Left lung (tissue), 10 donors: ENCODE results near the gene CCDC9B. TPM values are rescaled to one million over a fixed set of nuclear protein-coding genes. Genes with fewer than 3 reads are reported as not detected.

Source experiments
- ATAC-seq: fragments of 200-7000 bp; cut with Tn5 transposase; one replicate; pipeline ENCODE4 v1.9.1; 2020; ENCODE audit warnings: moderate library complexity
- DNase-seq, 4 donors: peaks; one replicate each; pipeline ENCODE4 v3.0.0-alpha.2; 2013 to 2020
- H3K27ac ChIP-seq, 2 donors: fragments of 200-600 bp; sonication (generic) in 1 of 2; one replicate each; pipeline versions ENCODE4 v1.5.0 to v1.8.0; 2020 to 2021
- H3K27me3 ChIP-seq, 2 donors: fragments of 200-600 bp; sonication (generic) in 1 of 2; one replicate each; pipeline versions ENCODE4 v1.5.0 to v1.8.0; 2020 to 2021
- H3K36me3 ChIP-seq, 2 donors: fragments of 200-600 bp; sonication (generic) in 1 of 2; one replicate each; pipeline versions ENCODE4 v1.5.0 to v1.8.0; 2020 to 2021
- H3K4me1 ChIP-seq, 2 donors: fragments of 200-600 bp; one replicate each; pipeline ENCODE4 v1.8.0; 2021
- H3K4me3 ChIP-seq, 2 donors: fragments of 200-600 bp; sonication (generic) in 1 of 2; one replicate each; pipeline versions ENCODE4 v1.5.0 to v1.8.0; 2020 to 2021; ENCODE audit warnings: mild to moderate bottlenecking in 1 of 2
- H3K9me3 ChIP-seq, 2 donors: fragments of 200-600 bp; sonication (generic) in 1 of 2; one replicate each; pipeline versions ENCODE4 v1.5.0 to v1.8.0; 2020 to 2021
- intact Hi-C, 2 donors: fragments of 100-400 bp; cut with DNase I; formaldehyde crosslinking; loops; one replicate each; pipeline versions ENCODE4 v1.11.2 to v1.14.2; 2022
- polyA plus RNA-seq, 6 donors: library from polyadenylated mRNA; unstranded; fragments of 120-200 nt; gene quantifications; one replicate each; pipeline ENCODE4 v1.2.1, GENCODE V29; 2013; ENCODE audit not compliant: insufficient read length in 6 of 6
- total RNA-seq, 2 donors: library from RNA; stranded (reverse); fragmentation: NEBNext Ultra II Directional; extraction: Animal tissue kit (Norgen Biotek cat#: 25700); gene quantifications; one replicate each; pipeline ENCODE4 v1.2.1, GENCODE V29; 2021
- TF ChIP-seq, protein P1 (sequence below), 2 donors: fragments of 200-600 bp; sonication (generic) in 1 of 2; IDR thresholded peaks; one replicate each; pipeline versions ENCODE4 v1.5.0 to v1.8.0; 2021; ENCODE audit warnings: antibody characterized with exemption in 2 of 2
- donor health status: DM: no; HTN: yes; CAD: no.
- donor health status: DM: no; HTN: no; CAD: no.

The CCDC9B gene
- total and polyA plus RNA-seq, 8 donors, result 4.5 to 65.4 (median 9.1) TPM

DNA sequence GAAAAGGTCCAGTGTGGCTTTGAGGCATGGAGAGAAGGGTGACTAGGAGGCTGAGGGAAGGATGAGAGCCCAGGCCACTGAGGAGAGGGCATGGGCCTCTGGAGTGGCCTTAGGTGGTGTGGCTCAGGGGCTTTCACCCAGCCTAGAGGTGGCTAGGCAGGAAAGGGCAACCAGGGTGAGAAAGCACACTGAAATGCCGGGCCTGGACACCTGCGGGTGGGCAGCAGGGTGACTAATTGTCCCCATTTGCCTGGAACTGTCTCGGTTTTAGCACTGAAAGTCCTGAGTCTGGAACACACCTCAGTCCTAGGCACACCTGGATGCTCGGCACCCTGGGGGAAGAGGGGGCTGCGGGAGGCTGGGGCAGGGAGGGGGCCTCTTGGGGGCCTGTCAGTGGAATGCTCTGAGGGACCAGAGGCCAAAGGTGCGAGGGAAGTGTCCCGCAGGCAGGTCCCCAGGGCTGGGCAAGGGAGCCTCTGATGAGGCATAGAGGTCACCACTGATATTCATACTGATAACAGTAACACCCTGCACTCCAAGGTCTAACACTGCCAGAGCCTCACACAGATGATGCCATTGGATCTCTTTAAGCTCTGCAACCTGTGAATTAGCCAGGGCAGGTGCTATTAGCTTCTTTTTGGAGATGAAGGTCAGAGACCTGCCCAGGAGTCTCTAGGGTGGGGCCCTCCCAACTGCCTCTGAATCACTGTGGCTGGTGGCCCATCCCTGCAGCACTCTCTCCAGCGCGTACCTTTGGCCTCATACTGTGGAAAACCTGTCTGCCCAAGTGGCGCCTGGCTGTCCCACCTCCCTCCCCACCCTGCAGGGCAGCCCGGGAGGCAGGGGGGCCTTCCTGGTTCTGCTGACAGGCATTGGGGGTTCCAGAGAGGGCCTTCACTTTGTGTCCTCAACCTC lies 7.1 kb upstream of the CCDC9B start:
- intact Hi-C loops, result no loop called here
- H3K4me3 ChIP-seq, result no peak overlapping the region
- peaks cover 0 to 13% of the 10 kb centered on the region in 2 donors for H3K4me1 ChIP-seq
- no peaks in the 10 kb centered on the region for H3K9me3 ChIP-seq
- no peaks in the 10 kb centered on the region for H3K36me3 ChIP-seq
- H3K27ac ChIP-seq, result no peak overlapping the region
- DNase-seq (no peak), ATAC-seq (no peak)
- H3K27me3 ChIP-seq, result no peaks in the 10 kb centered on the region
- TF ChIP-seq, protein P1, sequence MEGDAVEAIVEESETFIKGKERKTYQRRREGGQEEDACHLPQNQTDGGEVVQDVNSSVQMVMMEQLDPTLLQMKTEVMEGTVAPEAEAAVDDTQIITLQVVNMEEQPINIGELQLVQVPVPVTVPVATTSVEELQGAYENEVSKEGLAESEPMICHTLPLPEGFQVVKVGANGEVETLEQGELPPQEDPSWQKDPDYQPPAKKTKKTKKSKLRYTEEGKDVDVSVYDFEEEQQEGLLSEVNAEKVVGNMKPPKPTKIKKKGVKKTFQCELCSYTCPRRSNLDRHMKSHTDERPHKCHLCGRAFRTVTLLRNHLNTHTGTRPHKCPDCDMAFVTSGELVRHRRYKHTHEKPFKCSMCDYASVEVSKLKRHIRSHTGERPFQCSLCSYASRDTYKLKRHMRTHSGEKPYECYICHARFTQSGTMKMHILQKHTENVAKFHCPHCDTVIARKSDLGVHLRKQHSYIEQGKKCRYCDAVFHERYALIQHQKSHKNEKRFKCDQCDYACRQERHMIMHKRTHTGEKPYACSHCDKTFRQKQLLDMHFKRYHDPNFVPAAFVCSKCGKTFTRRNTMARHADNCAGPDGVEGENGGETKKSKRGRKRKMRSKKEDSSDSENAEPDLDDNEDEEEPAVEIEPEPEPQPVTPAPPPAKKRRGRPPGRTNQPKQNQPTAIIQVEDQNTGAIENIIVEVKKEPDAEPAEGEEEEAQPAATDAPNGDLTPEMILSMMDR (IDR thresholded peaks at IDR 0.05), result no peak

DNA sequence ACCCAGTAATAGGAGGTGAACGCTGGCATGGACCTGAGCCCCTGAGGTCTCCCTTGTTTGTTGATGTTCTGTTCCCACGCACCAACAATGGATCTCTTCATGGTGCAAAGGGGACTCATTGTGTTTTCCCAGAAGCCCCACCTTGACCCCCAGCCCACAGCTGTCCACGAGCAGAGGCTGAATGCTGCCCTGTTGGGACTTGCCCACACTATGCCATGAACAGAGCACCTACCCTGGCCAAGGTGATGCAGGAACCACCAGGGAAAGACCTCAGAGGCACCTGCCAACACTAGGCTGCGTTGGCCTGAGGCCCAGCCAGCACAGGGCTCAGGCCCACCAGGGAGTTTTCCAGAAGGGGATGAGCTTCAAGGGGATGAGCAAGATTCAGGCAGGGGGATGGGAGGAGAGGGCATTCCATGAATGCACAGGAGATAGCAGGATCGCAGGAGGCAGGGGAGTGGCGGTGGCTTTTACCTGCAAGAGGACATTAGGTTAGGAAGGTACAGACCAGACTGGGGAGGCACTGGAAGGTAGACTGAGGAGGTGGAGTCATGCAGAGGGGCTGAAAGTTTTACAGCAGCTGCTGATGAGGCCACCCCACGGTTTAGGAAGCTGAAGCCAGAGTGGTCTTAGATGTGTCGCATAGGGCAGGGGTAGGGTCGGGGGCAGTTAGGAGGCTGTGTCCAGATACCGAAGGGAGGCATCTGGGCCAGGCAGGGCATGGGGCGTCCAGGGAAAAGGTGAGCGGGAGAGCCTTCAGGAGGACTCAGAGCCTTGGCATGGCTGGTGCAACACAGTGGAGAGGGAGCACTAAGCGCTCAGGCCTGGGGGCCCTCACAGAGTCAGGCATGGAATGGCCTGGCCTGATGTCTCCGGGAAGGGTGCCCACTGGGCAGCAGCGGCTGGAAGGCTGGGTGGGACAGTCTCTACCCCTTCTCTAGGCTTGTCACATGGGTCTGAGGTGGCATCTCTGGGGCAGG lies 6.1 kb upstream of the CCDC9B start:
- Histone ChIP-seq H3K9me3 (no peaks in the 10 kb centered on the region), H3K27me3 (no peaks in the 10 kb centered on the region), H3K4me3 (no peak overlapping the region), H3K27ac (no peak overlapping the region), H3K36me3 (no peaks in the 10 kb centered on the region), H3K4me1 (peaks cover 0 to 13% of the 10 kb centered on the region in 2 donors)
- intact Hi-C loops, result no loop called here
- DNase-seq (no peak), ATAC-seq (no peak)
- TF ChIP-seq, protein P1 (IDR thresholded peaks at IDR 0.05), result no peak

DNA sequence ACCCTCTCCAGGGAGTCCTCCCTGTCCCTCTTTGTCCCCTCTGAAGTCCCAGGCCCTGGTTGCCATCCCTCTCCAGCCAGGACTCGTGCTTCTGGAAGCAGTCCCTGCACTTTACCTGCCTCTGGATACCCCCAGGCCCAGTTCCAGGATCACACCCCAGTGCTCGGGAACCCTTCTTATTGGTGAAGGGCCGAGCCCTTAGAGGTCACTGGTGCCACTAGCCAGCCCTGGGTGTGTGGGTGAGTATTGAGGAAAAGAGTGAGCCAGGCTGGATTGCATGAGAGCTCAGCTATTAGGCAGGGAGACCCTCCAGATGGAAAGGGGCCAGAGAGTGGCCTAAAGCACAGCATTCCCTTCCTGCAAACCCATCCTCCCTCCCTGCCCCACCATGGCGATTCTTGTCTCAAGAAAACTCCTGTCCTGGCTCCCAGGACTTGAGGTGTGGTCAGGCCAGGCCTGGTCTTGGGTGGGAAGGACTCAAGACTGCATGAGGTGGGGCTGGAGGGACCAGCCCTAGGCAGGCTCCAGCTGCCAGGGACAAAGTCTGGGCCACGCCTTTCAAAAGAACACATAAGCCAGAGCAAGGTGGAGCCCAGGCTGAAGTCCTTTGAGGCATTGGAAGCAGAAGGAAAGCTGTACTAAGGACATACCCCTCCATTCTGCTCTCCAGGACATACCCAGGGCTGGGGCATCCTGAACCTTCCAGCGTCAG lies 5.3 kb upstream of the CCDC9B start:
- H3K4me3 ChIP-seq, result no peak overlapping the region
- TF ChIP-seq, protein P1 (IDR thresholded peaks at IDR 0.05), result no peak
- no peaks in the 10 kb centered on the region for H3K9me3 ChIP-seq
- DNase-seq (no peak), ATAC-seq (no peak)
- no peaks in the 10 kb centered on the region for H3K36me3 ChIP-seq
- H3K27me3 ChIP-seq, result no peaks in the 10 kb centered on the region
- H3K4me1 ChIP-seq, result peaks cover 3 to 18% of the 10 kb centered on the region in 2 donors
- intact Hi-C loops, result no loop called here
- H3K27ac ChIP-seq, result no peak overlapping the region

DNA sequence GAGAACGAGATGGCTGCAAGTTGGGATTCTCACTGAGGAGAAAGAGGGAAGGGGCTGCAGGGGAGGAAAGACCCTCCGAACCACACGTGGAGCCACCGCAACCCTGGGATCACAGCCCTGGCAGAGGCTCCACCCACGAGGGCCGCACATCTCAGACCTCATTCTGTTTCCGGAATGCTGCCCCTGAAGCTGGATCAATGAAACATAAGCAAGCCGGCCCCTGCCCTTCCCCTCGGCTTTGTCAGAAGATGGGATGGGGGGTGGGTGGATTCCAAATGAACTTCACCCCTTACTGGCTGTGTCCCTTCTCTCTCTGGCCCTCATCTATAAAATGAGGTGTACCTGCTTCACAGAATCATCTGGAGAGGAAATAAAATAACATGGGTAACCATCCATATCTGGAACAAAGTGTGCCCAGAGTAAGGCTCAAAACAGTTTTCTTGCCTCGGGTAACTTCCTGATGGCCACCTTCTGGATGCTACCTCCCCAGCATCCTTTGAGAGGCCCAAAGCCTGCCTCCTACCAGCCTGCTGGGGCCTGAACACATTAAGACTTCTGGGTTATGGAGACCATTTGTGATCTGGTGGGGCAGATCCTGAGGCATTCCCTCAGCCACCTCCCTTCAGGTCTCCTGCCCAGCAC lies 4.6 kb upstream of the CCDC9B start:
- peaks cover 10 to 25% of the 10 kb centered on the region in 2 donors for H3K4me1 ChIP-seq
- no peak overlapping the region for H3K4me3 ChIP-seq
- H3K9me3 ChIP-seq, result no peaks in the 10 kb centered on the region
- ATAC-seq (no peak), DNase-seq (no peak)
- H3K27ac ChIP-seq, result no peak overlapping the region
- intact Hi-C loops, result no loop called here
- TF ChIP-seq, protein P1 (IDR thresholded peaks at IDR 0.05), result no peak
- no peaks in the 10 kb centered on the region for H3K27me3 ChIP-seq
- H3K36me3 ChIP-seq, result no peaks in the 10 kb centered on the region
